GM23338 (cell line): ENCODE data around the gene NRP1. TPM values are rescaled to one million over a fixed set of nuclear protein-coding genes. Genes with fewer than 3 reads are reported as not detected.

Experiments
- ATAC-seq: fragments of 200-7000 bp; cut with Tn5 transposase; 3 replicates; pipeline ENCODE4 v1.9.1; 2020
- DNase-seq: peaks from one replicate; pipeline ENCODE4 v3.0.0-alpha.2; 2015; ENCODE audit warnings: low spot score
- H2AFZ ChIP-seq: fragments of 200-600 bp; sonication (generic); 2 replicates; pipeline ENCODE4 v1.8.0; 2016; ENCODE audit warnings: antibody characterized with exemption, mild to moderate bottlenecking, moderate library complexity
- H3F3A ChIP-seq: fragments of 200-600 bp; sonication (generic); replicated peaks from 2 replicates; pipeline ENCODE4 v1.8.0; 2017; ENCODE audit warnings: antibody characterized with exemption, mixed run types, low read depth
- H3K27ac ChIP-seq: fragments of 200-600 bp; sonication (generic); 2 replicates; pipeline ENCODE4 v1.6.1; 2016; ENCODE audit warnings: low read depth
- H3K27me3 ChIP-seq: fragments of 200-600 bp; sonication (generic); 2 replicates; pipeline ENCODE4 v1.8.0; 2016; ENCODE audit warnings: mild to moderate bottlenecking, mixed run types, moderate library complexity; ENCODE audit not compliant: insufficient read depth
- H3K36me3 ChIP-seq: fragments of 200-600 bp; sonication (generic); 2 replicates; pipeline ENCODE4 v1.8.0; 2016; ENCODE audit warnings: mild to moderate bottlenecking; ENCODE audit not compliant: insufficient read depth
- H3K4me1 ChIP-seq: fragments of 200-600 bp; sonication (generic); 2 replicates; pipeline ENCODE4 v1.8.0; 2016; ENCODE audit warnings: mild to moderate bottlenecking, moderate library complexity; ENCODE audit not compliant: insufficient read depth
- H3K4me2 ChIP-seq: fragments of 200-600 bp; sonication (generic); 2 replicates; pipeline ENCODE4 v1.7.1; 2017; ENCODE audit warnings: mixed run types
- H3K4me3 ChIP-seq: fragments of 200-600 bp; sonication (generic); 2 replicates; pipeline ENCODE4 v1.6.1; 2016; ENCODE audit warnings: mixed run types
- H3K79me2 ChIP-seq: fragments of 200-600 bp; sonication (generic); replicated peaks from 2 replicates; pipeline ENCODE4 v1.8.0; 2017; ENCODE audit warnings: mild to moderate bottlenecking; ENCODE audit not compliant: insufficient read depth
- H3K9me2 ChIP-seq: fragments of 200-600 bp; sonication (generic); 2 replicates; pipeline ENCODE4 v1.8.0; 2017; ENCODE audit not compliant: insufficient read depth
- H4K20me1 ChIP-seq: fragments of 200-600 bp; sonication (generic); replicated peaks from 2 replicates; pipeline ENCODE4 v1.8.0; 2017; ENCODE audit warnings: mild to moderate bottlenecking; ENCODE audit not compliant: insufficient read depth
- H3K27ac Mint-ChIP-seq: 2 replicates; pipeline ENCODE4 v1.8.0; 2020; ENCODE audit warnings: inconsistent platforms, mild to moderate bottlenecking, moderate library complexity, mixed read lengths
- H3K27me3 Mint-ChIP-seq: 3 replicates; pipeline ENCODE4 v1.8.0; 2022; ENCODE audit warnings: low read depth, mild to moderate bottlenecking, moderate library complexity, mixed read lengths, inconsistent platforms; ENCODE audit not compliant: insufficient read depth, poor library complexity
- H3K36me3 Mint-ChIP-seq: 3 replicates; pipeline ENCODE4 v1.8.0; 2021; ENCODE audit warnings: low read depth, mild to moderate bottlenecking, inconsistent platforms, moderate library complexity, mixed read lengths
- H3K4me1 Mint-ChIP-seq: 3 replicates; pipeline ENCODE4 v1.8.0; 2020; ENCODE audit warnings: mild to moderate bottlenecking, inconsistent platforms, mixed read lengths
- H3K4me3 Mint-ChIP-seq: 3 replicates; pipeline ENCODE4 v1.8.0; 2021; ENCODE audit warnings: moderate library complexity, mild to moderate bottlenecking, inconsistent platforms, mixed read lengths
- H3K9me3 Mint-ChIP-seq: 3 replicates; pipeline ENCODE4 v1.8.0; 2020; ENCODE audit warnings: moderate library complexity, mild to moderate bottlenecking, inconsistent platforms, mixed read lengths
- CREB1 ChIP-seq: fragments of 250-450 bp; sonication (Bioruptor Pico); IDR thresholded peaks from 2 replicates; pipeline ENCODE4 v1.5.0; 2020; ENCODE audit warnings: low read depth, mild to moderate bottlenecking, moderate library complexity
- CTCF ChIP-seq, 2 experiments: fragments of 200-600 bp in 1 of 2; sonication (generic) in 1 of 2; conservative IDR thresholded peaks; 2 replicates each; pipeline versions ENCODE4 v1.5.1 to v1.6.1; 2016 to 2017; ENCODE audit warnings: antibody characterized with exemption in 2 of 2, low read depth in 2 of 2, mild to moderate bottlenecking in 2 of 2, moderate library complexity in 1 of 2
- ETS1 ChIP-seq: IDR thresholded peaks from 2 replicates; pipeline ENCODE4 v1.6.1; 2016; ENCODE audit warnings: antibody characterized with exemption
- EZH2phosphoT487 ChIP-seq: fragments of 200-600 bp; sonication (generic); IDR thresholded peaks from one replicate; pipeline ENCODE4 v1.8.1; 2018; ENCODE audit warnings: antibody characterized with exemption; ENCODE audit not compliant: unreplicated experiment
- JUNB ChIP-seq: IDR thresholded peaks from one replicate; pipeline ENCODE4 v1.6.1; 2016; ENCODE audit warnings: antibody characterized with exemption; ENCODE audit not compliant: unreplicated experiment
- NANOG ChIP-seq: IDR thresholded peaks from 2 replicates; pipeline ENCODE4 v1.6.1; 2016; ENCODE audit warnings: antibody characterized with exemption, borderline replicate concordance
- REST ChIP-seq: IDR thresholded peaks from one replicate; pipeline ENCODE4 v1.6.1; 2018; ENCODE audit warnings: antibody characterized with exemption; ENCODE audit not compliant: unreplicated experiment
- STAT1 ChIP-seq: IDR thresholded peaks from one replicate; pipeline ENCODE4 v1.6.1; 2016; ENCODE audit warnings: antibody characterized with exemption; ENCODE audit not compliant: unreplicated experiment
- ZNF114 ChIP-seq: fragments of 250-450 bp; sonication (Bioruptor Pico); IDR thresholded peaks from 2 replicates; pipeline ENCODE4 v1.5.0; 2020; ENCODE audit warnings: mild to moderate bottlenecking, moderate library complexity
- ZNF331 ChIP-seq: fragments of 250-450 bp; sonication (Bioruptor Pico); IDR thresholded peaks from 2 replicates; pipeline ENCODE4 v1.5.0; 2020; ENCODE audit warnings: low read depth, mild to moderate bottlenecking, moderate library complexity
- ZNF462 ChIP-seq: fragments of 250-450 bp; sonication (Bioruptor Pico); IDR thresholded peaks from 2 replicates; pipeline ENCODE4 v1.5.0; 2020; ENCODE audit warnings: mild to moderate bottlenecking, moderate library complexity
- polyA plus RNA-seq: library from polyadenylated mRNA; unstranded; fragments of >200 nt; fragmentation: Nextera tagmentation; extraction: Ambion mirVana; gene quantifications from 2 replicates; pipeline ENCODE4 v1.2.1, GENCODE V29; 2016
- total RNA-seq: library from RNA; depleted of rRNA; stranded (reverse); fragments of >200 nt; shearing (Covaris generic); gene quantifications from 2 replicates; pipeline ENCODE4 v1.2.3, GENCODE V29; 2014

NRP1 gene
- total and polyA plus RNA-seq, 2 experiments from 2014 or later = 2.9 to 3.5 TPM

GRCh38 chr10:33279276-33279675 lies 55.2 kb downstream of the NRP1 start (continued):
- TF ChIP-seq ZNF462 (CRISPR knock-in tag) (no peak), ZNF331 (CRISPR knock-in tag) (no peak), JUNB (no peak), ZNF114 (CRISPR knock-in tag) (no peak), NANOG (no peak), CREB1 (CRISPR knock-in tag) (no peak), EZH2phosphoT487 (no peak)

- Histone ChIP-seq H3K4me1 (peaks cover 10% of the 10 kb centered on the region), H3K4me2 (no peak overlapping the region), H3K79me2 (no peaks in the 10 kb centered on the region), H3K27ac (no peak overlapping the region), H2AFZ (no peak overlapping the region), H3F3A (no peaks in the 10 kb centered on the region; the same call in 1 of the 2 replicates), H3K4me3 (no peak overlapping the region), H3K9me2 (no peaks in the 10 kb centered on the region), H3K27me3 (no peaks in the 10 kb centered on the region), H3K36me3 (no peaks in the 10 kb centered on the region), H4K20me1 (no peaks in the 10 kb centered on the region)
- TF ChIP-seq CTCF (conservative IDR thresholded peaks at IDR 0.05; ENCODE audit: low read depth in 2 of 2) (no peak), ZNF331 (CRISPR knock-in tag) (no peak), CREB1 (CRISPR knock-in tag) (no peak), REST (no peak), STAT1 (no peak), ZNF114 (CRISPR knock-in tag) (no peak), EZH2phosphoT487 (no peak), JUNB (no peak), NANOG (no peak), ETS1 (no peak)
- Mint-ChIP-seq H3K9me3 (no peaks in the 10 kb centered on the region), H3K27me3 (peaks cover 5% of the 10 kb centered on the region), H3K27ac (no peak overlapping the region), H3K4me1 (peaks cover 5% of the 10 kb centered on the region; the same call in 2 of the 3 replicates), H3K4me3 (no peak overlapping the region), H3K36me3 (no peaks in the 10 kb centered on the region)
- ATAC-seq (no peak), DNase-seq (no peak)
Measured at GRCh38 chr10:33278198-33278597, 56.3 kb downstream of the NRP1 start.
